Muscle layer of duodenum (tissue), 2 donors: ENCODE measurements around the gene SHISA9.

Source experiments
- H3K27ac ChIP-seq: one replicate; pipeline ENCODE4 v1.7.0; 2013; ENCODE audit warnings: mild to moderate bottlenecking, low read length
- H3K27me3 ChIP-seq: one replicate; pipeline ENCODE4 v1.7.0; 2013; ENCODE audit warnings: low read depth, mild to moderate bottlenecking, control low read depth, low read length
- H3K36me3 ChIP-seq, 2 donors: one replicate each; pipeline ENCODE4 v1.7.0; 2013; ENCODE audit warnings: low read length in 2 of 2, control low read depth in 1 of 2, mild to moderate bottlenecking in 1 of 2; ENCODE audit not compliant: insufficient read depth in 2 of 2, control insufficient read depth in 1 of 2
- H3K4me1 ChIP-seq, 2 donors: one replicate each; pipeline ENCODE4 v1.7.0; 2013; ENCODE audit warnings: low read length in 2 of 2, mild to moderate bottlenecking in 2 of 2, control low read depth in 1 of 2, moderate library complexity in 1 of 2; ENCODE audit not compliant: insufficient read depth in 2 of 2, control insufficient read depth in 1 of 2
- H3K4me3 ChIP-seq, 2 donors: one replicate each; pipeline ENCODE4 v1.7.0; 2013; ENCODE audit warnings: low read length in 2 of 2, low read depth in 1 of 2, mild to moderate bottlenecking in 1 of 2
- H3K9me3 ChIP-seq, 2 donors: one replicate each; pipeline ENCODE4 v1.7.0; 2013; ENCODE audit warnings: low read length in 2 of 2, control low read depth in 1 of 2, mild to moderate bottlenecking in 1 of 2; ENCODE audit not compliant: control insufficient read depth in 1 of 2
- donor health status: healthy.

The SHISA9 gene

GRCh38 chr16:13030769-13031168 lies 129.4 kb downstream of the SHISA9 start:
- Histone ChIP-seq H3K4me1 (no peaks in the 10 kb centered on the region), H3K27me3 (no peaks in the 10 kb centered on the region), H3K4me3 (no peak overlapping the region), H3K9me3 (peaks cover 0 to 5% of the 10 kb centered on the region in 2 donors), H3K36me3 (no peaks in the 10 kb centered on the region), H3K27ac (no peak overlapping the region)

GRCh38 chr16:13032911-13033310 lies 131.5 kb downstream of the SHISA9 start:
- Histone ChIP-seq H3K27ac (no peak overlapping the region), H3K36me3 (no peaks in the 10 kb centered on the region), H3K4me1 (no peaks in the 10 kb centered on the region), H3K27me3 (no peaks in the 10 kb centered on the region), H3K9me3 (no peaks in the 10 kb centered on the region), H3K4me3 (no peak overlapping the region)

GRCh38 chr16:13036600-13036999 lies 135.2 kb downstream of the SHISA9 start:
- H3K4me3 ChIP-seq: no peak overlapping the region
- H3K27ac ChIP-seq: no peak overlapping the region
- H3K4me1 ChIP-seq: no peaks in the 10 kb centered on the region
- H3K36me3 ChIP-seq: no peaks in the 10 kb centered on the region
- H3K27me3 ChIP-seq: no peaks in the 10 kb centered on the region
- no peaks in the 10 kb centered on the region for H3K9me3 ChIP-seq

GRCh38 chr16:13038591-13038990 lies 137.2 kb downstream of the SHISA9 start:
- Histone ChIP-seq H3K36me3 (no peaks in the 10 kb centered on the region), H3K4me3 (no peak overlapping the region), H3K27me3 (no peaks in the 10 kb centered on the region), H3K27ac (no peak overlapping the region), H3K9me3 (peaks cover 0 to 10% of the 10 kb centered on the region in 2 donors), H3K4me1 (no peaks in the 10 kb centered on the region)

- no peaks in the 10 kb centered on the region for H3K36me3 ChIP-seq
- no peaks in the 10 kb centered on the region for H3K4me1 ChIP-seq
These were observed 138.1 kb downstream of the SHISA9 start for GRCh38 chr16:13039526-13039925.

GRCh38 chr16:13041180-13041579 lies 139.8 kb downstream of the SHISA9 start:
- H3K27ac ChIP-seq: no peak overlapping the region
- H3K9me3 ChIP-seq: peaks cover 0 to 10% of the 10 kb centered on the region in 2 donors
- H3K4me1 ChIP-seq: no peaks in the 10 kb centered on the region
- no peak overlapping the region for H3K4me3 ChIP-seq
- no peaks in the 10 kb centered on the region for H3K36me3 ChIP-seq
- no peaks in the 10 kb centered on the region for H3K27me3 ChIP-seq

More at GRCh38 chr16:13039526-13039925, 138.1 kb downstream of the SHISA9 start:
- Histone ChIP-seq H3K27me3 (no peaks in the 10 kb centered on the region), H3K4me3 (no peak overlapping the region), H3K27ac (no peak overlapping the region), H3K9me3 (peaks cover 0 to 10% of the 10 kb centered on the region in 2 donors)

GRCh38 chr16:13041646-13042290 lies 140.4 kb downstream of the SHISA9 start:
- no peaks in the 10 kb centered on the region for H3K36me3 ChIP-seq
- H3K4me1 ChIP-seq: no peaks in the 10 kb centered on the region
- H3K27ac ChIP-seq: no peak overlapping the region
- no peak overlapping the region for H3K4me3 ChIP-seq
- H3K27me3 ChIP-seq: no peaks in the 10 kb centered on the region
- H3K9me3 ChIP-seq: peaks cover 0 to 10% of the 10 kb centered on the region in 2 donors

- Histone ChIP-seq H3K36me3 (no peaks in the 10 kb centered on the region), H3K27me3 (no peaks in the 10 kb centered on the region), H3K9me3 (peaks cover 0 to 10% of the 10 kb centered on the region in 2 donors), H3K4me1 (no peaks in the 10 kb centered on the region), H3K4me3 (no peak overlapping the region), H3K27ac (no peak overlapping the region)
These were observed 140.9 kb downstream of the SHISA9 start for GRCh38 chr16:13042291-13042685.

GRCh38 chr16:13046061-13046821 lies 144.8 kb downstream of the SHISA9 start:
- Histone ChIP-seq H3K4me1 (no peaks in the 10 kb centered on the region), H3K27ac (no peak overlapping the region), H3K36me3 (no peaks in the 10 kb centered on the region), H3K4me3 (no peak overlapping the region), H3K9me3 (peaks cover 0 to 18% of the 10 kb centered on the region in 2 donors), H3K27me3 (no peaks in the 10 kb centered on the region)

- Histone ChIP-seq H3K27me3 (no peaks in the 10 kb centered on the region), H3K9me3 (peaks cover 0 to 12% of the 10 kb centered on the region in 2 donors), H3K4me1 (no peaks in the 10 kb centered on the region), H3K36me3 (no peaks in the 10 kb centered on the region), H3K4me3 (no peak overlapping the region), H3K27ac (no peak overlapping the region)
These were observed 145.9 kb downstream of the SHISA9 start for GRCh38 chr16:13047276-13047675.

- no peak overlapping the region for H3K27ac ChIP-seq
- no peaks in the 10 kb centered on the region for H3K36me3 ChIP-seq
- peaks cover 0 to 8% of the 10 kb centered on the region in 2 donors for H3K9me3 ChIP-seq
- H3K4me3 ChIP-seq: peak overlapping the region in 1 of 2 donors; percentile 9
- H3K4me1 ChIP-seq: no peaks in the 10 kb centered on the region
- H3K27me3 ChIP-seq: no peaks in the 10 kb centered on the region
These were observed 148.3 kb downstream of the SHISA9 start for GRCh38 chr16:13049688-13050087.
